ENCODE data around the gene KYNU.

KYNU gene

GRCh38 chr2:143063612-143064200 is 186.2 kb downstream of the KYNU start:
- H3K9me3 ChIP-seq (ENCODE audit: control insufficient read depth, insufficient read depth, low read depth, low read length), result no peaks in the 10 kb centered on the region
- H3K4me3 ChIP-seq (ENCODE audit: low read depth, low read length), result no peak overlapping the region
- POLR2A ChIA-PET, result no interaction called here
- CTCF ChIA-PET, result interaction anchor here (1.8 kb wide), 1 partner anchor 29 kb away, joined by 4 read pairs; no protein-coding TSS in a partner anchor
- no peak overlapping the region for H3K27ac ChIP-seq (ENCODE audit: extremely low read depth, low read depth, low read length)
- TF ChIP-seq ZNF449 (tag by site-specific recombination; IDR thresholded peaks at IDR 0.05), result no peak
- no peak for TF ChIP-seq SP2 (tag by site-specific recombination; IDR thresholded peaks at IDR 0.05)
- TF ChIP-seq SCRT2 (tag by site-specific recombination; IDR thresholded peaks at IDR 0.05), result no peak
- no peak for TF ChIP-seq ZBTB11 (tag by site-specific recombination; conservative IDR thresholded peaks at IDR 0.05; ENCODE audit: low read depth)
- no peak for TF ChIP-seq ZNF791 (tag by site-specific recombination; IDR thresholded peaks at IDR 0.05)
- H3K4me1 ChIP-seq (ENCODE audit: control insufficient read depth, insufficient read depth, low read length), result no peaks in the 10 kb centered on the region
- no peaks in the 10 kb centered on the region for H3K36me3 ChIP-seq (ENCODE audit: control insufficient read depth in 2 of 2, insufficient read depth in 1 of 2, low read length in 2 of 2)

- ChIA-PET POLR2A (no interaction called here), CTCF (no interaction called here)
- H3K9me3 ChIP-seq (ENCODE audit: control insufficient read depth, insufficient read depth, low read depth, low read length), result no peaks in the 10 kb centered on the region
- no peaks in the 10 kb centered on the region for H3K36me3 ChIP-seq (ENCODE audit: control insufficient read depth in 2 of 2, insufficient read depth in 1 of 2, low read length in 2 of 2)
- TF ChIP-seq ZNF366 (tag by site-specific recombination; conservative IDR thresholded peaks at IDR 0.05), result no peak
- no peaks in the 10 kb centered on the region for H3K4me1 ChIP-seq (ENCODE audit: control insufficient read depth, insufficient read depth, low read length)
- H3K4me3 ChIP-seq (ENCODE audit: low read depth, low read length), result no peak overlapping the region
- H3K27ac ChIP-seq (ENCODE audit: extremely low read depth, low read depth, low read length), result no peak overlapping the region
Observed at GRCh38 chr2:143068094-143068493, 190.6 kb downstream of the KYNU start.

- Histone ChIP-seq H3K4me1 (ENCODE audit: control insufficient read depth, insufficient read depth, low read length) (no peaks in the 10 kb centered on the region), H3K4me3 (ENCODE audit: low read depth, low read length) (no peak overlapping the region), H3K36me3 (ENCODE audit: control insufficient read depth in 2 of 2, insufficient read depth in 1 of 2, low read length in 2 of 2) (no peaks in the 10 kb centered on the region), H3K27ac (ENCODE audit: extremely low read depth, low read depth, low read length) (no peak overlapping the region), H3K9me3 (ENCODE audit: control insufficient read depth, insufficient read depth, low read depth, low read length) (no peaks in the 10 kb centered on the region)
- ChIA-PET CTCF (no interaction called here), POLR2A (no interaction called here)
- TF ChIP-seq ZNF747 (tag by site-specific recombination; IDR thresholded peaks at IDR 0.05) (no peak), ZNF654 (tag by site-specific recombination; IDR thresholded peaks at IDR 0.05; ENCODE audit: low read depth) (no peak), ZNF433 (tag by site-specific recombination; IDR thresholded peaks at IDR 0.05; ENCODE audit: low read depth) (no peak), ZNF174 (tag by site-specific recombination; IDR thresholded peaks at IDR 0.05) (no peak), ZNF624 (tag by site-specific recombination; IDR thresholded peaks at IDR 0.05) (no peak), ZNF518A (tag by site-specific recombination; conservative IDR thresholded peaks at IDR 0.05; ENCODE audit: low read depth) (no peak), ZNF175 (tag by site-specific recombination; IDR thresholded peaks at IDR 0.05) (no peak), ZNF530 (tag by site-specific recombination; IDR thresholded peaks at IDR 0.05; ENCODE audit: low read depth) (no peak), SP7 (tag by site-specific recombination; IDR thresholded peaks at IDR 0.05) (no peak), ZNF274 (IDR thresholded peaks at IDR 0.05; ENCODE audit: low read length) (no peak), ZNF274 (tag by site-specific recombination; IDR thresholded peaks at IDR 0.05; ENCODE audit: borderline replicate concordance) (no peak), SALL2 (tag by site-specific recombination; IDR thresholded peaks at IDR 0.05; ENCODE audit: borderline replicate concordance) (no peak), ZNF776 (tag by site-specific recombination; IDR thresholded peaks at IDR 0.05; ENCODE audit: borderline replicate concordance) (no peak), ZNF202 (tag by site-specific recombination; IDR thresholded peaks at IDR 0.05; ENCODE audit: borderline replicate concordance) (no peak), ZBTB20 (tag by site-specific recombination; IDR thresholded peaks at IDR 0.05) (no peak)
Observed at GRCh38 chr2:143068509-143068908, 191.0 kb downstream of the KYNU start.

Measured in HEK293 (cell line).